Neural cell (in vitro differentiated cells): ENCODE data around the gene DIP2C.

Source experiments
- CTCF ChIP-seq: fragments of 450-650 bp; IDR thresholded peaks from 2 replicates; pipeline ENCODE4 v1.5.1; 2014; ENCODE audit warnings: antibody characterized with exemption, mild to moderate bottlenecking, moderate library complexity; ENCODE audit not compliant: poor library complexity, severe bottlenecking
- EP300 ChIP-seq: fragments of 450-650 bp; conservative IDR thresholded peaks from 2 replicates; pipeline ENCODE4 v1.6.1; 2014; ENCODE audit warnings: antibody characterized with exemption, mild to moderate bottlenecking, moderate library complexity; ENCODE audit not compliant: poor library complexity, severe bottlenecking
- EZH2 ChIP-seq: fragments of 200-600, 300-800 bp; shearing (Covaris generic), sonication (generic); IDR thresholded peaks from 2 replicates; pipeline ENCODE4 v1.6.1; 2014; ENCODE audit warnings: antibody characterized with exemption, low read length, borderline replicate concordance, mild to moderate bottlenecking; ENCODE audit not compliant: insufficient read depth, poor library complexity, severe bottlenecking
- POLR2AphosphoS5 ChIP-seq: IDR thresholded peaks from 2 replicates; pipeline ENCODE4 v1.6.1; 2012
- RAD21 ChIP-seq: fragments of 450-650 bp; conservative IDR thresholded peaks from 2 replicates; pipeline ENCODE4 v1.6.1; 2014; ENCODE audit warnings: antibody characterized with exemption, mild to moderate bottlenecking, moderate library complexity
- REST ChIP-seq: IDR thresholded peaks from 2 replicates; pipeline ENCODE4 v1.6.1; 2012; ENCODE audit warnings: borderline replicate concordance
- TAF1 ChIP-seq: IDR thresholded peaks from 2 replicates; pipeline ENCODE4 v1.6.1; 2012; ENCODE audit warnings: low read depth

GRCh38 chr10:662686-663465 lies 26.6 kb downstream of the DIP2C start:
- TF ChIP-seq EP300 (no peak), CTCF (no peak), POLR2AphosphoS5 (no peak), REST (no peak), RAD21 (no peak), TAF1 (no peak), EZH2 (no peak)
